Lung (tissue), 16 donors: ENCODE measurements around the gene HHIP. TPM values are rescaled to one million over a fixed set of nuclear protein-coding genes. Genes with fewer than 3 reads are reported as not detected.

Experiments
- ATAC-seq: fragments of 200-7000 bp; cut with Tn5 transposase; one replicate; pipeline ENCODE4 v1.9.1; 2020; ENCODE audit warnings: moderate number of reproducible peaks; ENCODE audit not compliant: insufficient read depth, low FRiP score
- DNase-seq, 3 donors: peaks; one replicate each; pipeline ENCODE4 v3.0.0-alpha.2; 2013 to 2017
- H3K27ac ChIP-seq, 2 donors: one replicate each; pipeline ENCODE4 v1.5.1; 2013; ENCODE audit warnings: mild to moderate bottlenecking in 2 of 2, moderate library complexity in 2 of 2, control low read depth in 1 of 2, inconsistent platforms in 1 of 2, low read depth in 1 of 2, low read length in 1 of 2
- H3K27me3 ChIP-seq, 3 donors: one replicate each; pipeline ENCODE4 v1.5.1; 2013; ENCODE audit warnings: low read length in 2 of 3; ENCODE audit not compliant: control insufficient read depth in 3 of 3, insufficient read depth in 3 of 3
- H3K36me3 ChIP-seq, 4 donors: one replicate each; pipeline ENCODE4 v1.5.1; 2013; ENCODE audit warnings: low read length in 4 of 4, mild to moderate bottlenecking in 1 of 4, moderate library complexity in 1 of 4; ENCODE audit not compliant: control insufficient read depth in 4 of 4, insufficient read depth in 4 of 4
- H3K4me1 ChIP-seq, 5 donors: one replicate each; pipeline ENCODE4 v1.5.1; 2013; ENCODE audit warnings: low read length in 5 of 5, mild to moderate bottlenecking in 2 of 5, moderate library complexity in 1 of 5; ENCODE audit not compliant: control insufficient read depth in 5 of 5, insufficient read depth in 5 of 5
- H3K4me3 ChIP-seq: one replicate; pipeline ENCODE4 v1.5.1; 2013; ENCODE audit warnings: mild to moderate bottlenecking, control low read depth, moderate library complexity
- H3K9ac ChIP-seq, 2 donors: one replicate each; pipeline ENCODE4 v1.5.1; 2013; ENCODE audit warnings: low read length in 2 of 2, control low read depth in 1 of 2; ENCODE audit not compliant: insufficient read depth in 1 of 2
- H3K9me3 ChIP-seq, 4 donors: one replicate each; pipeline ENCODE4 v1.5.1; 2013; ENCODE audit warnings: low read length in 3 of 4, mild to moderate bottlenecking in 1 of 4, moderate library complexity in 1 of 4; ENCODE audit not compliant: control insufficient read depth in 4 of 4, insufficient read depth in 3 of 4
- CTCF ChIP-seq: IDR thresholded peaks from 2 replicates; pipeline ENCODE4 v1.5.1; 2012; ENCODE audit warnings: mild to moderate bottlenecking; ENCODE audit errors: control extremely low read depth, extremely low read depth
- WGBS, 2 donors: extraction: QIAGEN DNeasy Blood & Tissue Kit; methylation state at CpG; one replicate each; pipeline ENCODE4 v1.1.7; 2013; 5-methylcytosine and 5-hydroxymethylcytosine counted together
- long read RNA-seq, 5 donors: transcript quantifications; one replicate each; lab custom pipeline, GENCODE V29; 2026
- polyA plus RNA-seq, 2 donors: library from polyadenylated mRNA; stranded (reverse); fragments of 200-250 nt; gene quantifications; one replicate each; pipeline ENCODE4 v1.2.1, GENCODE V29; 2013
- total RNA-seq, 2 donors: library from RNA; depleted of rRNA in 1 of 2; stranded (reverse); fragments of >200 nt in 1 of 2; gene quantifications; one replicate each; pipeline ENCODE4 v1.2.1, GENCODE V29; 2014 to 2021
- donor health status: control.
- donor health status: control.
- donor health status: Bipolar disorder and iron deficiency.
- donor health status: healthy.
- donor health status: DM: yes; HTN: yes; CAD: no.

HHIP gene
- total RNA-seq (10 to 100 TPM; 86.5 to 93.9 TPM), polyA plus RNA-seq (100 to 1,000 TPM in 1 of 2 donors, 10 to 100 TPM in 1; 11.6 to 116 TPM)
- long read RNA-seq, donor 1, full-length matches to known transcripts = 18 of 18 reads
- long read RNA-seq, donor 1, partial matches to known transcripts = 0 of 18 reads
- long read RNA-seq, donor 1, other reads (novel, unspliced or antisense) = 0 of 18 reads
- long read RNA-seq, donor 2, full-length matches to known transcripts = 3 of 3 reads
- long read RNA-seq, donor 2, partial matches to known transcripts = 0 of 3 reads
- long read RNA-seq, donor 2, other reads (novel, unspliced or antisense) = 0 of 3 reads
- long read RNA-seq, donor 3, full-length matches to known transcripts = 3 of 3 reads
- long read RNA-seq, donor 3, partial matches to known transcripts = 0 of 3 reads
- long read RNA-seq, donor 3, other reads (novel, unspliced or antisense) = 0 of 3 reads
- long read RNA-seq, donor 4, full-length matches to known transcripts = 2 of 2 reads
- long read RNA-seq, donor 4, partial matches to known transcripts = 0 of 2 reads
- long read RNA-seq, donor 4, other reads (novel, unspliced or antisense) = 0 of 2 reads
- long read RNA-seq, donor 5, full-length matches to known transcripts = 5 of 5 reads
- long read RNA-seq, donor 5, partial matches to known transcripts = 0 of 5 reads
- long read RNA-seq, donor 5, other reads (novel, unspliced or antisense) = 0 of 5 reads

GRCh38 chr4:144645631-144646522, at the start of gene HHIP:
TSS of gene HHIP (plus strand) at chr4:144646156. CDS start at chr4:144646676, 520 bp downstream.
- DNase-seq = peak; percentile 80 to 84 (median 83)
- 1% methylated on average over 57 to 79 of the region's 79 CpGs for WGBS, 2 donors

GRCh38 chr4:144597171-144597570, 48.8 kb upstream of the HHIP start:
- WGBS, 2 donors = 88 to 92% methylated on average over 4 of the region's 4 CpGs
- DNase-seq (no peak), ATAC-seq (no peak)
- no peak for TF ChIP-seq CTCF
- Histone ChIP-seq H3K4me1 (peaks cover 0 to 3% (median 0%) of the 10 kb centered on the region in 5 donors), H3K27ac (no peak overlapping the region), H3K27me3 (no peaks in the 10 kb centered on the region), H3K4me3 (no peak overlapping the region), H3K36me3 (no peaks in the 10 kb centered on the region), H3K9me3 (peaks cover 0 to 2% (median 0%) of the 10 kb centered on the region in 4 donors), H3K9ac (no peak overlapping the region)

More at GRCh38 chr4:144645631-144646522, at the start of gene HHIP:
- Histone ChIP-seq H3K9ac (peak within 1 kb of the TSS; percentile 17 to 78), H3K36me3 (no peaks in the 10 kb centered on the region), H3K4me3 (peak within 1 kb of the TSS; percentile 48), H3K27me3 (peaks cover 0 to 38% (median 18%) of the 10 kb centered on the region in 3 donors), H3K9me3 (peaks cover 0 to 2% (median 0%) of the 10 kb centered on the region in 4 donors), H3K27ac (peak within 1 kb of the TSS in 1 of 2 donors; percentile 52), H3K4me1 (peaks cover 0 to 36% (median 5%) of the 10 kb centered on the region in 5 donors)
- TF ChIP-seq CTCF = no peak
- ATAC-seq = peak; percentile 55

- Histone ChIP-seq H3K4me3 (no peak overlapping the region), H3K36me3 (no peaks in the 10 kb centered on the region), H3K27me3 (no peaks in the 10 kb centered on the region), H3K4me1 (no peaks in the 10 kb centered on the region), H3K27ac (no peak overlapping the region), H3K9ac (no peak overlapping the region), H3K9me3 (peaks cover 0 to 10% (median 0%) of the 10 kb centered on the region in 4 donors)
- no peak for TF ChIP-seq CTCF
- WGBS, 2 donors = 55 to 68% methylated on average over 1 of the region's 1 CpG
- ATAC-seq = no peak
- DNase-seq = no peak
Observed at GRCh38 chr4:144599621-144600020, 46.3 kb upstream of the HHIP start.
